ENCODE measurements around the gene KHK.
"Not testable (repeated sequence)": the region's sequence is repeated elsewhere in the genome, so short reads cannot be mapped to it uniquely, and the experiment has no call there.

The KHK gene

GRCh38 chr2:27095745-27096651 lies 9.4 kb downstream of the KHK start:
- no peak for DNase-seq (ENCODE audit: low read depth in 2 of 2)

GRCh38 chr2:27096748-27097297 lies 10.3 kb downstream of the KHK start:
- no peak for DNase-seq (ENCODE audit: low read depth in 2 of 2)

GRCh38 chr2:27097341-27097740 lies 10.8 kb downstream of the KHK start:
- no peak for DNase-seq (ENCODE audit: low read depth in 2 of 2)

- no peak for DNase-seq (ENCODE audit: low read depth in 2 of 2)
Observed at GRCh38 chr2:27099334-27099955, 12.9 kb downstream of the KHK start.

GRCh38 chr2:27100036-27100435 lies 13.5 kb downstream of the KHK start:
- DNase-seq (ENCODE audit: low read depth in 2 of 2) = no peak

GRCh38 chr2:27102329-27102728 lies 15.8 kb downstream of the KHK start:
- no peak for DNase-seq (ENCODE audit: low read depth in 2 of 2)

GRCh38 chr2:27105981-27106380 lies 19.4 kb downstream of the KHK start:
- DNase-seq (ENCODE audit: low read depth in 2 of 2) = no peak

- no peak for DNase-seq (ENCODE audit: low read depth in 2 of 2)
Observed at GRCh38 chr2:27108221-27108620, 21.6 kb downstream of the KHK start.

GRCh38 chr2:27109083-27109482 lies 22.5 kb downstream of the KHK start:
- DNase-seq (ENCODE audit: low read depth in 2 of 2) = no peak

GRCh38 chr2:27110603-27111352 lies 24.2 kb downstream of the KHK start:
- DNase-seq (ENCODE audit: low read depth in 2 of 2) = not testable (repeated sequence)

- not testable (repeated sequence) for DNase-seq (ENCODE audit: low read depth in 2 of 2)
Observed at GRCh38 chr2:27111392-27112078, 25.0 kb downstream of the KHK start.

GRCh38 chr2:27115519-27115918 lies 28.9 kb downstream of the KHK start:
- no peak for DNase-seq (ENCODE audit: low read depth in 2 of 2)

GRCh38 chr2:27117995-27118524 lies 31.5 kb downstream of the KHK start:
- DNase-seq (ENCODE audit: low read depth in 2 of 2) = no peak

GRCh38 chr2:27118525-27119329 lies 32.2 kb downstream of the KHK start, which contains the start of gene CGREF1:
CGREF1 (minus strand) TSS chr2:27119128; CDS start chr2:27104366, 14,762 bp downstream.
- DNase-seq (ENCODE audit: low read depth in 2 of 2) = no peak

GRCh38 chr2:27119330-27119670 lies 32.7 kb downstream of the KHK start:
- not testable (repeated sequence) for DNase-seq (ENCODE audit: low read depth in 2 of 2)

GRCh38 chr2:27121906-27122305 lies 35.3 kb downstream of the KHK start:
- no peak for DNase-seq (ENCODE audit: low read depth in 2 of 2)

GRCh38 chr2:27122791-27123190 lies 36.2 kb downstream of the KHK start:
- DNase-seq (ENCODE audit: low read depth in 2 of 2) = no peak

GRCh38 chr2:27123302-27124150 lies 37.0 kb downstream of the KHK start, which contains the start of gene ABHD1:
ABHD1 (plus strand) TSS chr2:27123815; CDS start chr2:27123949, 134 bp downstream.
- DNase-seq (ENCODE audit: low read depth in 2 of 2) = peak in 1 of 2 donors; percentile 42

- no peak for DNase-seq (ENCODE audit: low read depth in 2 of 2)
Observed at GRCh38 chr2:27125104-27125503, 38.5 kb downstream of the KHK start.

Measured in stimulated activated CD4-positive, alpha-beta T cell treated with anti-CD3 and anti-CD28 coated beads, Interleukin-15, amount 100 ng/mL, for 48 hours (primary cell).